Measurements from ENCODE around the gene PEX7.
"Not testable (repeated sequence)": the region's sequence is repeated elsewhere in the genome, so short reads cannot be mapped to it uniquely, and the experiment has no call there.

Gene PEX7

GRCh38 chr6:136959471-136959891 lies 137.1 kb downstream of the PEX7 start:
- DNase-seq, result no peak

- not testable (repeated sequence) for DNase-seq
Observed at GRCh38 chr6:136959935-136960334, 137.5 kb downstream of the PEX7 start.

- no peak for DNase-seq
Observed at GRCh38 chr6:136960781-136961180, 138.4 kb downstream of the PEX7 start.

DNA sequence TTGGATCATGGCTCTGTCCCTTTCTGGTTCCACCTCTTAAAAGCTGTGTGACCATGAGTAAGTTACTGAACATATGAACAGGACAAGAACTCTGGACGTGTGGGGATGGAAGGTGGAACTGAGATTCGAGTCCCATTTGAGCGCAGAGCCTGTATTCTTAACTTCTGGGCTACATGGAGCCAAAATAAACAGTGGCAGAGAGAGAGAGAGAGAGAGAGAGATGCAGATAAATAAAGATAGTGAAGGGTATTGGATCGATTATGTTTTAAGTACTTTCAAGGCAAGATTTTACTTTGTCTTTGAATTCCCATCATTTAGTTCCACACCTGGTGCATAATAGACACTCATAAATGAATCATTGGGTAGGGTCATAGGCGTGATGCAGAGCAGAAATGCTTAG lies 139.5 kb downstream of the PEX7 start:
- DNase-seq, result no peak

DNA sequence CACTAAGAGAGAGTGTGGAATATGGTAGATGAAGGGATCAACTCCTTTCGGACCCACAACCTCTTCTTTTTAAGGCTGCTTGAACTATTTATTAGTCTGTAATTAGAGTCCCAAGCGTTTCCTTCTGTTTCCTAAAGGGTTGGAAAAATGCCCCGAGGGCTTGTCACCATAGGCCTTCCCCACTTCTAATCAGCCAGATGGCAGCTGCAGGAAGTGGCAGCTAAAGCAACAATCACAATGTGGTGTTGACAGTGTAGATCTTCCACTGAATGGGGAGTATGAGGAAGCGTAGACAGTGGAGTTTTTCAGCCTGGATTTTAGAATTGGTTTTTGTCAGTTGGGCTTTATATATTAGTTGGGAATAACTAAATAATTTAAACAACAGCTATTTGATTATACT lies 140.3 kb downstream of the PEX7 start:
- DNase-seq, result no peak

GRCh38 chr6:136963259-136963658 lies 140.9 kb downstream of the PEX7 start:
- DNase-seq, result no peak

Data from activated CD8-positive, alpha-beta memory T cell treated with anti-CD3 and anti-CD28 coated beads for 24 hours (primary cell).